GM18511 (cell line): ENCODE results near the gene FBXW7.
"Not testable (repeated sequence)": the region's sequence is repeated elsewhere in the genome, so short reads cannot be mapped to it uniquely, and the experiment has no call there.

Experiments used
- ATAC-seq: cut with Tn5 transposase; IDR thresholded peaks from one replicate; pipeline ENCODE4 v1.9.1; 2021; ENCODE audit warnings: mild to moderate bottlenecking, moderate library complexity; ENCODE audit not compliant: unreplicated experiment

The FBXW7 gene

GRCh38 chr4:152535903-152536544 lies at the start of gene FBXW7:
Gene FBXW7, minus strand, starts transcription at chr4:152536092. Its CDS starts 124,289 bp downstream, at chr4:152411803.
- peak; percentile 88 for ATAC-seq

- ATAC-seq, result peak; percentile 51
These were observed 49.1 kb upstream of the FBXW7 start for GRCh38 chr4:152585023-152585441.

- ATAC-seq, result no peak
These were observed 45.8 kb upstream of the FBXW7 start for GRCh38 chr4:152581536-152582160.

- no peak for ATAC-seq
These were observed 44.0 kb upstream of the FBXW7 start for GRCh38 chr4:152579916-152580315.

GRCh38 chr4:152579107-152579764 lies 43.3 kb upstream of the FBXW7 start:
- no peak for ATAC-seq

- ATAC-seq, result no peak
These were observed 42.8 kb upstream of the FBXW7 start for GRCh38 chr4:152578670-152579069.

GRCh38 chr4:152577708-152578396 lies 42.0 kb upstream of the FBXW7 start:
- ATAC-seq, result peak; percentile 94

GRCh38 chr4:152575533-152575932 lies 39.6 kb upstream of the FBXW7 start:
- ATAC-seq, result no peak

- ATAC-seq, result no peak
These were observed 38.0 kb upstream of the FBXW7 start for GRCh38 chr4:152573861-152574260.

- ATAC-seq, result peak; percentile 67
These were observed 36.7 kb upstream of the FBXW7 start for GRCh38 chr4:152572417-152573086.

GRCh38 chr4:152571770-152572169 lies 35.9 kb upstream of the FBXW7 start:
- ATAC-seq, result no peak

- no peak for ATAC-seq
These were observed 35.4 kb upstream of the FBXW7 start for GRCh38 chr4:152571296-152571695.

- ATAC-seq, result no peak
These were observed 29.4 kb upstream of the FBXW7 start for GRCh38 chr4:152565333-152565732.

GRCh38 chr4:152564336-152564735 lies 28.4 kb upstream of the FBXW7 start:
- ATAC-seq, result no peak

GRCh38 chr4:152563209-152563608 lies 27.3 kb upstream of the FBXW7 start:
- ATAC-seq, result no peak

GRCh38 chr4:152559641-152560040 lies 23.7 kb upstream of the FBXW7 start:
- ATAC-seq, result no peak

GRCh38 chr4:152558396-152558795 lies 22.5 kb upstream of the FBXW7 start:
- no peak for ATAC-seq

GRCh38 chr4:152556834-152557233 lies 20.9 kb upstream of the FBXW7 start:
- no peak for ATAC-seq

GRCh38 chr4:152556283-152556682 lies 20.4 kb upstream of the FBXW7 start:
- no peak for ATAC-seq

GRCh38 chr4:152554742-152555141 lies 18.9 kb upstream of the FBXW7 start:
- no peak for ATAC-seq

GRCh38 chr4:152550687-152551086 lies 14.8 kb upstream of the FBXW7 start:
- not testable (repeated sequence) for ATAC-seq
